Adipocyte (in vitro differentiated cells): ENCODE measurements around the gene SLC37A4.

ENCODE experiments used
- DNase-seq: peaks from one replicate; pipeline ENCODE4 v3.0.0-alpha.2; 2015; ENCODE audit warnings: low read depth
- H3K27me3 ChIP-seq: replicated peaks from 2 replicates; pipeline ENCODE4 v1.7.0; 2013; ENCODE audit warnings: mild to moderate bottlenecking, low read length, moderate library complexity; ENCODE audit not compliant: control insufficient read depth, insufficient read depth
- H3K36me3 ChIP-seq: 2 replicates; pipeline ENCODE4 v1.7.0; 2013; ENCODE audit warnings: low read length, mild to moderate bottlenecking, moderate library complexity; ENCODE audit not compliant: control insufficient read depth, insufficient read depth, severe bottlenecking
- H3K4me1 ChIP-seq: 2 replicates; pipeline ENCODE4 v1.7.0; 2013; ENCODE audit warnings: mild to moderate bottlenecking, low read length, moderate library complexity; ENCODE audit not compliant: control insufficient read depth, insufficient read depth
- H3K4me3 ChIP-seq: 2 replicates; pipeline ENCODE4 v1.7.0; 2013; ENCODE audit warnings: mild to moderate bottlenecking, low read length, moderate library complexity
- H3K9ac ChIP-seq: 2 replicates; pipeline ENCODE4 v1.7.0; 2013; ENCODE audit warnings: mild to moderate bottlenecking, low read length, moderate library complexity
- H3K9me3 ChIP-seq: 2 replicates; pipeline ENCODE4 v1.7.0; 2013; ENCODE audit warnings: mild to moderate bottlenecking, low read length, moderate library complexity; ENCODE audit not compliant: control insufficient read depth

Gene SLC37A4

GRCh38 chr11:119015054-119015611, 15.5 kb downstream of the SLC37A4 start:
- peaks cover 56% of the 10 kb centered on the region for H3K36me3 ChIP-seq
- no peaks in the 10 kb centered on the region for H3K9me3 ChIP-seq
- H3K27me3 ChIP-seq, result no peaks in the 10 kb centered on the region
- H3K4me3 ChIP-seq, result no peak overlapping the region
- peaks cover 20% of the 10 kb centered on the region for H3K4me1 ChIP-seq
- H3K9ac ChIP-seq, result no peak overlapping the region
- no peak for DNase-seq

DNA sequence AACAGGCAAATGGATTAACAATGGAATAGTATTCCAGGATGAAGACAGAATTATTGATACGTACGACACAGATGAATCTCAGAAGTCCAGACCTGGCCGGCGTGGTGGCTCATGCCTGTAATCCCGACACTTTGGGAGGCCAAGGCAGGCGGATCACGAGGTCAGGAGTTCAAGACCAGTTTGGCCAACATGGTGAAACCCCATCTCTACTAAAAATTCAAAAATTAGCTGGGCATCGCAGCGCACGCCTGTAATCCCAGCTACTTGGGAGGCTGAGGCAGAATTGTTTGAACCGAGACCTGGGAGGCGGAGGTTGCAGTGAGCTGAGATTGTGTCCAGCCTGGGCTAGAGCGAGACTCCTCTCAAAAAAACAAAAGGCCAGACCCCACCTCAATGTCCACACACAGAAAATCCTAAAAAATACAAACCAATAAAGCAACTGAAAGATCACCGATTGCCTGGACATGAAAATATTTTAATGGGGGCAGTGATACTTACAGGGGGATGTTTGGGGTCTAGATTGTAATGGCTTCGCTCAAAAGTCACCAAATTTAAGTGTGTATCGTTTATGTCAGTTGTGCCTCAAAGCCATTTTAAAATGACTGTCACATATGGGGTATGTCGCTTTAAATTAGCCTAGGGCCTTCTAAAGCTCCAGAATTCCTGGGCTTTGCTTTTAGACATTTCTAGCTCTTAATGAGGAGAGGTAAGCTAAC, 16.3 kb downstream of the SLC37A4 start:
- Histone ChIP-seq H3K27me3 (no peaks in the 10 kb centered on the region), H3K9me3 (no peaks in the 10 kb centered on the region), H3K9ac (no peak overlapping the region), H3K36me3 (peaks cover 57% of the 10 kb centered on the region), H3K4me1 (peaks cover 15% of the 10 kb centered on the region), H3K4me3 (no peak overlapping the region)
- DNase-seq, result no peak

GRCh38 chr11:119012629-119013170, 18.0 kb downstream of the SLC37A4 start:
- peaks cover 15% of the 10 kb centered on the region for H3K4me1 ChIP-seq
- no peaks in the 10 kb centered on the region for H3K27me3 ChIP-seq
- no peak overlapping the region for H3K9ac ChIP-seq
- peaks cover 61% of the 10 kb centered on the region for H3K36me3 ChIP-seq
- no peaks in the 10 kb centered on the region for H3K9me3 ChIP-seq
- no peak overlapping the region for H3K4me3 ChIP-seq
- no peak for DNase-seq

- no peaks in the 10 kb centered on the region for H3K9me3 ChIP-seq
- DNase-seq, result no peak
- H3K27me3 ChIP-seq, result no peaks in the 10 kb centered on the region
- H3K4me3 ChIP-seq, result no peak overlapping the region
- no peak overlapping the region for H3K9ac ChIP-seq
- H3K4me1 ChIP-seq, result peaks cover 9% of the 10 kb centered on the region
- H3K36me3 ChIP-seq, result peaks cover 66% of the 10 kb centered on the region
These were observed 19.1 kb downstream of the SLC37A4 start for GRCh38 chr11:119011476-119012053.

- DNase-seq, result no peak
- no peaks in the 10 kb centered on the region for H3K4me1 ChIP-seq
- no peaks in the 10 kb centered on the region for H3K27me3 ChIP-seq
- no peak overlapping the region for H3K4me3 ChIP-seq
- no peaks in the 10 kb centered on the region for H3K9me3 ChIP-seq
- H3K9ac ChIP-seq, result no peak overlapping the region
- peaks cover 42% of the 10 kb centered on the region for H3K36me3 ChIP-seq
These were observed 24.0 kb downstream of the SLC37A4 start for GRCh38 chr11:119006656-119007055.

GRCh38 chr11:119000906-119001305, 29.8 kb downstream of the SLC37A4 start:
- H3K4me1 ChIP-seq, result peaks cover 21% of the 10 kb centered on the region
- H3K27me3 ChIP-seq, result no peaks in the 10 kb centered on the region
- no peaks in the 10 kb centered on the region for H3K9me3 ChIP-seq
- peaks cover 35% of the 10 kb centered on the region for H3K36me3 ChIP-seq
- H3K9ac ChIP-seq, result no peak overlapping the region
- H3K4me3 ChIP-seq, result no peak overlapping the region
- DNase-seq, result peak; percentile 17

GRCh38 chr11:118998822-118999221, 31.9 kb downstream of the SLC37A4 start:
- Histone ChIP-seq H3K4me1 (peaks cover 21% of the 10 kb centered on the region), H3K9ac (peak overlapping the region; percentile 91), H3K9me3 (no peaks in the 10 kb centered on the region), H3K27me3 (no peaks in the 10 kb centered on the region), H3K36me3 (peaks cover 33% of the 10 kb centered on the region), H3K4me3 (peak overlapping the region; percentile 89)
- DNase-seq, result peak; percentile 50

DNA sequence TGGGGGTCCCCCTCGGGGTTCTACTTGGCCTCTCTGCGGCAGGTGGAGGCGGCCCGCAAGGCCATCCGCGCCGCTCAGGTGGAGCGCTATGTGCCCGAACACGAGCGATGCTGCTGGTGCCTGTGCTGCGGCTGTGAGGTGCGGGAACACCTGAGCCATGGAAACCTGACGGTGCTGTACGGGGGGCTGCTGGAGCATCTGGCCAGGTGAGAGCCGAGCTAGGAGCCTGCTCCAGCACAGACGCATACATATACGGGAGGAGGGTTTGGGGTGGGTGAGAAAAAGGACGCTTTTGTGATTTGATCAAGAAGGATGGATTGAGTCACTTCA, 32.3 kb downstream of the SLC37A4 start:
- Histone ChIP-seq H3K27me3 (no peaks in the 10 kb centered on the region), H3K36me3 (peaks cover 32% of the 10 kb centered on the region), H3K9ac (peak overlapping the region; percentile 91), H3K4me1 (peaks cover 21% of the 10 kb centered on the region), H3K4me3 (peak overlapping the region; percentile 89), H3K9me3 (no peaks in the 10 kb centered on the region)
- no peak for DNase-seq

DNA sequence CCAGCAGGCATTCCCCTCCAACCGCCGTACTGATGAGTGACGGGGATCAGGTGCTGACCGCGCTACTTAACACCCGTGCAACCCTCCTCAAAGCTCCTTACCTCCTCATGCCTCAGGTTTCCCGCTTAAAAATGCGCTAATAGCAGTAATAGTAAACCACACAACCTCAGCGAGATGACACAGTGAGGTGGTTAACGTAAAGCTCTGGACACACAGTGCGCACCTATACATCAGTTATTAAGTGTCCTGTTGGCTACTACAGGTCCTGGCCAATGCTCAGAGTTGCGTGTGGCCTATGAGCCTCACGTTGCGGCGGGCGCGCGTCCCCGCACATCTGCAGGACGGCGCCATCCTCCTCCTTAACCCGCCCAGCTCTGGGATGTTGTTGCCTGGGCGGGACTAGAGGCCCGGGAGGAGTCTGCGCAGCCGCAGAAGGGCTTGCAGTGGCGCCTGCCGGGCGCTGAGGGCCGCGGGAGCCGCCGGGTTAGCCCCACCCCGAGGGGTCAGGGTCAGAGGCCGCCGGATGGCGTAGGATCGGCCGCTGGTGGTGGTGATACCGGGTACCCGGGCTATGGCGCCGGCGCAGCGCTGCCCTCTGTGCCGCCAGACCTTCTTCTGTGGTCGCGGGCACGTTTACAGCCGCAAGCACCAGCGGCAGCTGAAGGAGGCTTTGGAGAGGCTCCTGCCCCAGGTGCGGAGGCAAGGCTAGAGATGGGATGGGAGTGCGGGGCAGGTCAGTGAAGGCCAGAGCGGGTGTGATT, 32.9 kb downstream of the SLC37A4 start, which contains the start of gene CENATAC:
Gene CENATAC (plus strand): TSS at position 512 of the 761 bp plus-strand sequence. CDS start 60 bp downstream, at position 572.
- peak within 1 kb of the TSS; percentile 89 for H3K4me3 ChIP-seq
- DNase-seq, result peak; percentile 95
- peaks cover 21% of the 10 kb centered on the region for H3K4me1 ChIP-seq
- peaks cover 26% of the 10 kb centered on the region for H3K36me3 ChIP-seq
- H3K9me3 ChIP-seq, result no peaks in the 10 kb centered on the region
- no peaks in the 10 kb centered on the region for H3K27me3 ChIP-seq
- H3K9ac ChIP-seq, result peak within 1 kb of the TSS; percentile 91

DNA sequence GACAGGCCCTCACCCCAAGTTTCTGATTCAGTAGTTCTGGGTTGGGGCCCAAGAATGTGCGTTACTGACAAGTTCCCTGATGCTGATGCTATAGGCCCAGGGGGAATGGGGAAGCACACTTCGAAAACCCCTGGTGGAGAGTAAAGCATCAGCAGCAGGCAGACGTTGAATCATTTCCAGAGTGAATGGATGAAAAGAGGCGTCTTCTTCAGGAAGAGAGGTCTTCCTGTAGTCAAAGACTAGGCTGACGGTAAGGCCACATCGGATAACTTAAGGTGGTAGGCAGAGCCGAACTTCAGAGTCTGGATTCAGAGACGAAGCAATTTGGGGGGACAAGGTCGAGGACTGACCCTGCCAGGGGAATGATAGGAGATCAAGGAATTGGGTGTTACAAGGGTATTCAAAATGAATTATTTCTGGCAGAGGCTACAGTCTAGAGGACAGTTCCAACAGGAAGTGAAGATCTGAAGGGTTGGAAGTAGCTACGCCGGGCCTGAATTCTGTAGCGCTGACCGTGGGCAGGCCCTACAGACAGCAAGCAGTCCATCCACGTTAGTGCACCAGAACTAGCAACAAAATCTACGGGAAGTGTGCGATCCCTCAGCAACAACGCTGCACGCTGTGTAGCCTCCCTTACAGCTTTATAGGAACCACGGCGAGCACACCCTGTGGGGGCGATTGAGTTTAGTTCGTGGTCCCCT, 33.6 kb downstream of the SLC37A4 start:
- Histone ChIP-seq H3K27me3 (no peaks in the 10 kb centered on the region), H3K9me3 (no peaks in the 10 kb centered on the region), H3K36me3 (peaks cover 19% of the 10 kb centered on the region), H3K4me1 (peaks cover 21% of the 10 kb centered on the region), H3K9ac (peak overlapping the region; percentile 91), H3K4me3 (peak overlapping the region; percentile 89)
- peak; percentile 43 for DNase-seq
